RWPE1 (cell line): Measurements from ENCODE around the gene ADGRG6.
A peak's percentile ranks its signal among the peaks of the same experiment; 100 is the strongest.

Source experiments
- CTCF ChIA-PET: fragments of 350-600 bp; sonication (Branson Sonifier 250); formaldehyde crosslinking; extraction: SDS; loops from one replicate; lab custom pipeline; 2021; lab: Yijun Ruan, JAX
- POLR2A ChIA-PET: fragments of 400-600 bp; formaldehyde crosslinking; extraction: SDS; loops from one replicate; lab custom pipeline; 2020; ENCODE audit warnings: antibody characterized with exemption; ENCODE audit not compliant: low non-redundant PET; lab: Yijun Ruan, JAX
- DNase-seq: peaks from one replicate; pipeline ENCODE4 v3.0.0; 2012; ENCODE audit warnings: low spot score
- H3K27ac ChIP-seq: fragments of 450-650 bp; 2 replicates; pipeline ENCODE4 v1.5.1; 2017
- TF ChIP-seq, protein P1 (sequence below): fragments of 450-650 bp; conservative IDR thresholded peaks from 2 replicates; pipeline ENCODE4 v1.5.1; 2017; ENCODE audit warnings: low read depth, mild to moderate bottlenecking

ADGRG6 gene

DNA sequence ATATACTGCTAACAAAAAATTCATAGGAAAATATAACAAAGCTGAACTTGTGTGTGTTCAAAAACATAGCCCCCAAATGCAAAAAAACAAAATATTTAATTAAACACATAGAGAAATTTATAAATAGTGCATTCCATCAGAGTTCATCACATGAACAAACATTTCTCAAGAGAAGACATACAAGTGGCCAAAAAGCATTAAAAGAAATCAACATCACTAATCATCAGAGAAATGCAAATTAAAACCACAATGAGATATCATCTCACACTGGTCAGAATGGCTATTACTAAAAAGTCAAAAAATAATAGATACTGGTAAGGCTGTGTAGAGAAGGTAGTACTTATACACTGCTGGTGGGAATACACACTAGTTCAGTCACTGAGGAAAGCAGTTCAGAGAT, 39.6 kb upstream of the ADGRG6 start:
- no peak overlapping the region for H3K27ac ChIP-seq
- CTCF ChIA-PET, result no interaction called here
- TF ChIP-seq, protein P1, sequence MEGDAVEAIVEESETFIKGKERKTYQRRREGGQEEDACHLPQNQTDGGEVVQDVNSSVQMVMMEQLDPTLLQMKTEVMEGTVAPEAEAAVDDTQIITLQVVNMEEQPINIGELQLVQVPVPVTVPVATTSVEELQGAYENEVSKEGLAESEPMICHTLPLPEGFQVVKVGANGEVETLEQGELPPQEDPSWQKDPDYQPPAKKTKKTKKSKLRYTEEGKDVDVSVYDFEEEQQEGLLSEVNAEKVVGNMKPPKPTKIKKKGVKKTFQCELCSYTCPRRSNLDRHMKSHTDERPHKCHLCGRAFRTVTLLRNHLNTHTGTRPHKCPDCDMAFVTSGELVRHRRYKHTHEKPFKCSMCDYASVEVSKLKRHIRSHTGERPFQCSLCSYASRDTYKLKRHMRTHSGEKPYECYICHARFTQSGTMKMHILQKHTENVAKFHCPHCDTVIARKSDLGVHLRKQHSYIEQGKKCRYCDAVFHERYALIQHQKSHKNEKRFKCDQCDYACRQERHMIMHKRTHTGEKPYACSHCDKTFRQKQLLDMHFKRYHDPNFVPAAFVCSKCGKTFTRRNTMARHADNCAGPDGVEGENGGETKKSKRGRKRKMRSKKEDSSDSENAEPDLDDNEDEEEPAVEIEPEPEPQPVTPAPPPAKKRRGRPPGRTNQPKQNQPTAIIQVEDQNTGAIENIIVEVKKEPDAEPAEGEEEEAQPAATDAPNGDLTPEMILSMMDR, result no peak

DNA sequence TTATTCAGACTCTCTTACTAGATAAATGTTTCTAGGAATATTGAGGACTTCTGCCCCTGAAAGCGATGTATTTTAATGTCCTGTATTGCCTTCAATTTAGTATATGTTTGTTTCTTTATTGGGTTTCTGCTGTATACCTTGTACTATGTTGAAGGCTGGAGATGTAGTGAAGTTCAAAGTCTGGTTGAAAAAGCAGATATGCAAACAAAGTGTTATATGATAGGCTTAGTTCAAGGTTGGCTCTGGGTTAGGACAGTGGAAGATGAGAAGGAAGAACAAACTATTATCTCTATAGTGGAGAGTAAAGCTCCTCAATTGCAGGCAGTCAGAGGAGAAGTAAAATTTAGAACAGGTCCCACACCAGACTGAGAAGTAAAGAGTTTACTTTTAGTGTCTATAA, 36.3 kb upstream of the ADGRG6 start:
- POLR2A ChIA-PET, result no interaction called here
- TF ChIP-seq, protein P1, result no peak
- CTCF ChIA-PET, result no interaction called here
- DNase-seq, result no peak
- no peak overlapping the region for H3K27ac ChIP-seq

More for the DNA sequence above, 39.6 kb upstream of the ADGRG6 start:
- POLR2A ChIA-PET, result no interaction called here
- DNase-seq, result no peak

DNA sequence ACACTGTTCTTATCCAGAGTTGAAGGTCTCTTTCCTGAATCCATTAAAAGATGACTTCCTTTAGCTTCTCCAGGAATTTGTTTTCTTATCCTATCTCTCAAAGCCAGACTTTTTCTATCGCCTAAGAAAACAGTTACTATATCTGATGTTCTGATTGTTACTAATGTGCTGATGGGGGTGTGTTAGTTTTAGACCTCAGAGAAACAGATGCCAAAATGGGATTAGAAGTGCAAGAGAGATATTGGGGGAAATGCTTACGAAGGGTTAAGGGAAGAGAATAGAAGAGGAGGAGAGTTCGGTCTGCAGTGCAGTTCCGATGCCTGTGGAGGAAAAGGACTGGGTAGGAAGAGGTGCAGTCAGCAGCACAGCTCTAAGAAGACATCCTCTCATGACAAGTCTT, 35.7 kb upstream of the ADGRG6 start:
- POLR2A ChIA-PET, result no interaction called here
- no peak overlapping the region for H3K27ac ChIP-seq
- CTCF ChIA-PET, result no interaction called here
- DNase-seq, result no peak
- TF ChIP-seq, protein P1, result no peak

DNA sequence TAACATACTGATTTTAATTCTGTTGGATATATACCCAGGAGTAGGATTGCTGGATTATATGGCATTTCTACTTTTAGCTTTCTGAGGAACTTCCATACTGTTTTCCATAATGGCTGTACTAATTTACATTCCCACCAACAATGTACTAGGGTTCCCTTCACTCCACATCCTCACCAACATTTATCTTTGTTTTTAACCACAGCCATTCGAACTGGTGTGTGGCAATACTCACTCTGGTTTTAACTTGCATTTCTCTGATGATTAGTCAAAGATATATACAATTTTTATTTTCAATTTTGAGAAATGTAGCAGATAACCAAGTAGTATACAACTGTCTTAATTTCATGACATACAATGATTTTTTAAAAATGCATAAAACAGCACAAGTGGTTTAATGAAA, 30.3 kb upstream of the ADGRG6 start:
- H3K27ac ChIP-seq, result no peak overlapping the region
- POLR2A ChIA-PET, result no interaction called here
- CTCF ChIA-PET, result no interaction called here
- TF ChIP-seq, protein P1, result no peak
- no peak for DNase-seq

DNA sequence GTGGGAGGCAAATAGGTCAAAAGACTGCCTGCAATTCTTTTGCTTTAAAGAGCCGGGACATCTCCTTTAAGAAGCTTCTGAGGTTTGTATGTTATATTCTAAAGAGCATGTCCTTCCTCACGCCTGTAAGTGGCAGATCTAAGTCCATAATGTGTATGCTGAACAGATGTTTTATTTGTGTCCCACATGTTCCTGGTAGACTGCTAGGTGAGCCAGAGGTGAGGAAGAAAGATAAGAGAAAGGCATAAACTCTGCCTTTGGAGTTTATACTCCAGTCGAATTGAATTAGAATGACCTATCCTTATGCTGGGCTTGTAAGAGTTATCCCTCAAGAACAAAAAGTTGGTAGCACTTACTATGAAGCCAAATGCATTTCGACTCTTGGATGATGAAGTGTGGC, 27.2 kb upstream of the ADGRG6 start:
- ChIA-PET POLR2A (no interaction called here), CTCF (no interaction called here)
- DNase-seq, result no peak
- no peak overlapping the region for H3K27ac ChIP-seq
- TF ChIP-seq, protein P1, result no peak

DNA sequence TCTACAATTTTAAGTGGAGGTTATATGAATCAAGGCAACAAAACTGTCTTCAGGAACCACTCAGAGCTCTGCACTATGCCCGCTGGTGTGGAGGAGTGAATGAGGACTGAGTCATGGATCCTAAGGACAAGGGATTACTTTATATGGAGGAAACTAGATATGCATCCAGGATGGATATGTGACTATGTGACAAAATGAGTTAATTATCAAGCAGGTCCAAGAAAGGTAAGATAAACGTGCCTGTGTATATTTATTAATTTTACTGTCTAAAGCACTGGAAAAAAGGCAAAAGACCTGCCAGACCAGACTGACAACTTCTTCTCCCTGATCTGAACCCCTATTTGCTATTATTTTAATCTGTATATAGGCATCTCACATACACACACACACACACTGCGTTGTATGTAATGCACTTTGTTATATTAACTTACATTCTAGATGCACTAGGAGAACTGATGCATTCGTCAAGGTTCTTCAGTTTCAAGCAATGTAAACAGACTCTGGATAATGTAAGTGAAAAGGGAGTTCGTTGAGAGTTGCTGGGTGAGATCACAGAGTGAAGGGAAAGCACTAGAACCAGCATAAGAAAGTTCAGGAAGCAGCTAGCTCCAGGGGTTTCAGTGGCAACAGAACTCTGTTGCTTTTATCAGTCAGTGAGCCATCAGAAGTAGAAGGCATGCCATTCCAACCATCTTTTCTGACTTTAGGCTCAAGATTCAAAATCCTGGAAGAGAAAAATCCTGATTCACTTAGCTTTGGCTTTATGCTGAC, 26.4 kb upstream of the ADGRG6 start:
- ChIA-PET POLR2A (no interaction called here), CTCF (interaction anchor here (0.7 kb wide), 1 partner anchor 119 kb away, joined by 3 read pairs; no protein-coding TSS in a partner anchor)
- no peak overlapping the region for H3K27ac ChIP-seq
- TF ChIP-seq, protein P1, result no peak
- peak; percentile 20 for DNase-seq
